HTERT RPE-1 (cell line): Measurements from ENCODE around the gene INPP4B.
"Not testable (repeated sequence)": the region's sequence is repeated elsewhere in the genome, so short reads cannot be mapped to it uniquely, and the experiment has no call there.

Experiments used
- in situ Hi-C: fragments of 300-500 bp; cut with MboI; formaldehyde crosslinking; loops from 4 replicates; pipeline ENCODE4 v1.14.3; 2020; ENCODE audit warnings: low sequenced_read_pairs

The INPP4B gene

DNA sequence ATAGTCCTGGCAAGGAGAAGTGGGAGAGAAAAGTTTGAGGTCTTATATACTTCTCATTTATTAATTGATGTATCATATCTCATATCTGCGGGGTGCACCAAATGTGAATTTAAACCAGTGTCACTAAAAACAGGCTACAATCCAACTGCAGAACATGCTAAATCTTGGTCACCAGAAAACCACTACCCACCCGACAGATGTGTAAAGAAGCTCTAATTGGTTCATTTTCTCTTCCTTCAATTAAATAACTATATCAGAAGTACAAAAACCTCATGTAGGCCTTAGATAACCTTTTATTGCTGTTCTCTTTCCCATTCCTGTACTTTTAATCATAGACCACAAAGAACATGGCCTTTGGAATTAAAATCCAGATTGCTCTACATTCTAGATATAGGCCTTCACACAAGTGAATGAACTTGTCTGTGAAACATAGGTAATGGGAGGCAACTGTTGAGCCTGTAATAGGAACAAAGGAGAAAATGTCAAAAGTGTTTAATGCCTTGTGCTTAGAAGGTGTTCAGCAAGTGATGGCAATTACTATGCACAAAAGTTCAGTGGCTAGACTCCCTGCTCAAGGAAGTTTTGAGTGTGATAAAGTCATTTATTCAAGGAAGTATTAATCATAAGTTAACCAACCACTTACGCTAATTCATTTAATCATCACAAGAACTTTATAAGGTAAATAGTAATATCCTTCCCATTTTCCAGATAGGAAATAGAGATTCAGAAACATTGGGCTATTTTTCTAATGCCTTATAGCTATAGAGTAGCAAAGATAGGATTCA lies 425.6 kb downstream of the INPP4B start:
- in situ Hi-C loops = no loop called here

DNA sequence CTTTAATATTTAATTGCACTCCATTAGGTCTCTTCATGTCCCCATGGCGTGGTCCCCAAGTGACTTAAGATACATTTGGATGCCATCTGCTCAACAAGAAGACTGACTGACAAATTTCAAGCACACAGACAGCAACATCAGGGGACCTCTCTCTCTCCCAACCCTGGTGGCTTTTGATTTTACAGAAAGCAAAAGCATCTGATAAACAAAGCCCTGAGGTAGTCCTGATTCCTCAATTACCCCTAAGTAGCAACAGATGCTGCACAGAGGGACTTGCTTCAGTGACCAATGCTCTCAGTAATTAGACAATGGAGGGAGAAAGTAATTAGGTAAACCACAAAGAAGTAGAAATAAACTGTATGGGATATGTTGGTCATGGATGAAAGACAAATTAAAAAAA lies 426.4 kb downstream of the INPP4B start:
- in situ Hi-C loops = no loop called here

DNA sequence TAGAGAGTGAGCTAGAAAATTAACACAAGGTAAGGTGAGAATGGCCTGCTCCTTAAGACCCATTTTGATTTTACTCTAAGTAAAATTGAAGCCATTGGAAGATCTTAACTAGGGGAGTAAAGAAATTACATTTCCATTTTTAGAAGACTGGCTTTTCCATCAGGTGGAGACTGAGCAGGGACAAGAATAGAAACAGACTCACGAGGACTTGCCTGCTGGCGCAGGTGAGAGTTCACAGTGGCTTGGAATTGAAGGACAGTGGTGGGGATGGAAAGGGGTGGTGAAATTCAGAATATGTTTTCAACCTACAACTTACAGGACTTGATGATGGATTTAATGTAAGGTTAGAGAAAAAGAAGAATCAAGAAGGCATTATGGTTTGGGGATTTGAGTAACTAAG lies 427.4 kb downstream of the INPP4B start:
- in situ Hi-C loops = no loop called here

DNA sequence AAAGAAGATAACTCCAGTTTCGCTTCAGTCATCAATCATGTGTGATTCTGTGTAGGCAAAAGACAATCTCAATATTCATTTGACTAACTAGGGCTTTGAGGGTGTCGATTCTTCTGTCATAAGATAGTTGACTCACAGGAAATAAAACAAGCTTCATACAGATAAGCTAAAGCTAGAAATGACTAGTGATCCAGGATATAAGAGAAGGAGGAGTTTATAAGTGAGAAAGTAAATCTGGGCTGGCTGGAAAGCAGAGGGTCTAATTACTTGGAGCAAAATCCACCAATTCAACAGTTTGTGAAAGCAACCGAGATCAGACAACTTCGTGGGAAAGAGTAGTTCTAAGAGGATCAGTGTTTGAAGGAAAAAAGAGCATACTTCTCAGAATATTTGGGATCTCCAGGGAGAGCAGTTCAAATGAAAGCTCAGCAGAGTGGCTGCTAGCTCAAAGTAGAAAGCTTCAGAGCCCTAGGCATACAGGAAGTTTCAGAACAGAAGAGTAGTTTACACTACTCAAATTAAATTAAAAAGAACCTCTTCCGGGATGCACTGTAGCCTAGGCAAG lies 429.3 kb downstream of the INPP4B start:
- in situ Hi-C loops = no loop called here

DNA sequence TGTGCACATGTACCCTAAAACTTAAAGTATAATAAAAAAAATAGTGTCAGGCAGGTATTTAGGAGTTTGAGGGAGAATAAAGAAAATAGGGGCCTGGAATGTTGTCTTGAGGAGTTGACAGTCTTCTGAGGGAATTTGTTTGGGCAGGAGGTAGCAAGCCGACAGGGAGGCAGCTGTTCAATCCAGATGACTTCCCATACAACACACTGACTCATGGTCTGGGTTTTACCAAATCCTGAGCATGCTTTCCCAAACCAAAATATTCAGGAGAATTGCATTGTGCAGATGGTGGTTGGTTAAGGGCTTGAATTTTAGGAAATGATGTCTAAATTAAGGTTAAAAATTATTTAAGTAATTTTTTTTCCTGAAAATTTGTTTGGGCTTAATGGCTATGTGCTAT lies 430.0 kb downstream of the INPP4B start:
- in situ Hi-C loops = no loop called here

DNA sequence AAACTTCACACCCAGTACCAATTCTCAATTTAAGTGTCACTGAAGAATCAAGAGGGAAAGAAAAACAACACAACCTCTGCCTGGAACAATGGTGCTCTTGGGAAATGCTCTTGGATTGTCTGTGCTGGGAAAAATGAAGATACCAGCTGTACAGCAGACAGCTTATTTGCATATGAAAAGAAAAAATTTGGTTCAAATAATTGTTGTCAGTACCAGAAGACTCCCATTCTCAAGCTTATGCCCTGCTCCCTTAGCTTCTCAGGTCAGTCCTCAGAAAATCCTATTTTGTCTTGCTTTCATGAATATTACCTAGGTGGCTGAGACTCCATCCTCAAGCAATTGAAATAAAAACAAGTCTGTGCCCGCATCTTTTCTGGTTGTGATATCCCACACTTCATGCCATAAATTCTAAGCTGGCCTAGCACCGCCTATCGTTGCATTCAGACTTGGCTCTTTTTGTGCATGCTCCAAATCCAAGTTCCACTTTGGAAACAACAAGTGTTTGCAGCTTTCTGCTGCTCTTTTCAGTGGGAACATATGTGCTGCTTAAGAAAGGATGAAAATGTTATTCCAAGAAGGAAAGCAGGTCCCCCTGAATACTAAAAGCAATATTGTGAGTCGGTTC lies 431.6 kb downstream of the INPP4B start:
- in situ Hi-C loops = no loop called here

DNA sequence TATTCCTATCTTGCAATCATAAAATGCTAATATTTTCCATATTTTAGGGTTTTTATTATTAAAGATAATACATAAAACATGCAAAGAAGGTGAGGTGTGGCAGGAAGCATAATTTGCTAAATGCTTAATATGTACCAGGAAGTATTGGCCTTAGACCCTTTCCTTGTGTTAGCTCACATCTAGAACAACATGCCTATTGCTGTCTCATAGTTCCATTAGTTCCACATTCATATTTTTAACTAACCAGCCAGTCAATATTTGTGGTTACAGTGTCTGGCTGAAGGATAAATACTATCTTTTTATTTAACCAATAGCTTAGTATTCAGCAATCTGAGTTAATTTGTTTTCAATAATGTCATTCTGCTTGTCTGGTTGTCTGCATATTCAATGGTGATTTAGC lies 432.6 kb downstream of the INPP4B start:
- in situ Hi-C loops = no loop called here

DNA sequence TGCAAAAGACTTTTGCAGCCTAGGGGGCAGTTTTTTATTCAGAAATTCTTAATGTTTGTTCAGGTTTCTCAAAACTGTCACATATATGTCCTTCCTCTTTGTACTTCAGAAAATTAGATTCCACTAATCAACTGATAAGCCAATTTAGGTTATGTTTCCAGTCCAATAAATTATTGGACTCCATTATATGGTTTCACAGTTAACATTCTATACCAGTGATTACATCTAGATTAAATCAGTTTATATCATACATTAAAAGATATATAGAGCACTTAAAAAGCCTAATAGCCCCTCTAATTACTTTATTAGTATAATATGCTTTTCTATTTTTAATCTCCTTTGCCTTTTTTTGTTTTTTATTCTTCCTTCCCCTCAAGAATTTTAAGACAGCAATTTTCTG lies 434.1 kb downstream of the INPP4B start:
- in situ Hi-C loops = no loop called here

DNA sequence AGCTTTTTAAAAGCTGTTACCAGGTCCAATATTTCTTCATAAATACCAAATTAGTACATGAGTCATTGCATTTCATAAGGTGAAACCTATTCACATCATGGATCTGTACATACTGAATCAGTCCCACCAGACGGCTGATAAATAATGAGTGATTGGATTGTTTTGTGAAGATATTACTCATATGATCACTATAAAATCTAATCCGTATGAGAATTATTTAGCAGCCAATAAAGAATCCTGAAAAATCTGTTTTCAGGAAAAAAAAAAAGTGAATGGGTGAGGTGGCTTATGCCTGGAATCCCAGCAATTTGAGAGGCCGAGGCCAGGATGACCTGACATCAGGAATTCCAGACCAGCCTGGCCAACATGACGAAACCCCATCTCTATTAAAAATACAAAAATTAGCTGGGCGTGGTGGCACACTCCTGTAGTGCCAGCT lies 438.1 kb downstream of the INPP4B start:
- in situ Hi-C loops = no loop called here

DNA sequence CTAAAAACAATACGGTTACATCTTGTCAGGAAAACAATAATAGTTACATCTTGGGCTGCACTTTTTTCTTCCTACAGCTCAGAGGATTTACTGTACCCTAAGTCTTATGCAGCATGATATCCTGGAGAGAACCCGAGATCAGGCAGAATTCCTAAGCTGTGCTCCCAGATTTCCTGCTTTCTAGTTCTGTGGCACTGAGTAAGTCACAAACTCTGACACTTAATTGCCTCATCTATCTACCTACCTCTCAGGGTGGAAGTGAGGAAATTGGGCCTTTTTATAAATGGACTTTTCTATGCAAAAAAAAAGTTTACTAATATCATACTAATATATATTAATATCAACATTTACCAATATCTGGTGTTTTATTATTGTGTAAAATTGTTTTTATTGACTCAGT lies 438.5 kb downstream of the INPP4B start:
- in situ Hi-C loops = no loop called here

DNA sequence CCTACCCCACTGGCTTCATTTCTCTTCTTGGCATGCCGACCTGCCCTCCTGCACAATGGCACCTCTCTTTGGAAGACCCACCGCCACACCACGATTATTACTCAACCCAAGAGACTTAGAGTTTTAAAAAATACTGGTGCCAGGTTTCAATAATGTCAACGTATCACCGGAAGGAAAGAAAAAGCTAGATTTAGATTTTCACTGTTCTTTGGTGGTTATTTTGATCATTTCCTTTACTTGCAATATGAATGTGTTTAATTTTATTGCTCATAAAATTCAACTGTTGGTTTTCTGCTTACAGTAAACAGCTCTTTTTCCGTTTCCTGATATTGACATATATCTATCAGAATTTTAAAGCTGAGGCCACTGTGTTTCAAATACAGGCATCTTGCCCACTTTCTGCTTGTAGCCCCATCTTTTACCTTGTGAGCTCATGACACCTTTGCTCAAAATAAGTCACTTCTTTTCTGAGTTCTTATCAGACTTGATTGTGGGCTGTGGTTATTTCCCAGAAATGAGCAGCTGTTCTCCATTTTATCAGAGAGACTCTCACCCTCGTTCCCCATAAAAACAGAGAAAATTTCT lies 439.1 kb downstream of the INPP4B start:
- in situ Hi-C loops = no loop called here

DNA sequence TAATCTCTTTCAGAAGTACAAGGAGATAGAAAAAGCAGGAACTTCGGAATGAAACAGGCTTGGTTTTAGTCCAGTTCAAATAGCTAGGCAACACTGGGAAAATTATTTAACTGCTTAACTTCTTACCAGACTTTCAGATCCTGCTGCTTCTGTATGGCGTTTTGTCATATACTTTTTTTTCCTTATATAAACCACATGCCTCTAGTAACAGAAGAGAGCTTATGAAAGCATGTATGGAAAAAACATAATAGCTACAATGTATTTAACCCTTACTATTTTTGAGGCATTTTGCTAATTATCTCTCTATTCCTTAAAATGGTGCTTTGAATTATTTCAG lies 439.6 kb downstream of the INPP4B start:
- in situ Hi-C loops = no loop called here

DNA sequence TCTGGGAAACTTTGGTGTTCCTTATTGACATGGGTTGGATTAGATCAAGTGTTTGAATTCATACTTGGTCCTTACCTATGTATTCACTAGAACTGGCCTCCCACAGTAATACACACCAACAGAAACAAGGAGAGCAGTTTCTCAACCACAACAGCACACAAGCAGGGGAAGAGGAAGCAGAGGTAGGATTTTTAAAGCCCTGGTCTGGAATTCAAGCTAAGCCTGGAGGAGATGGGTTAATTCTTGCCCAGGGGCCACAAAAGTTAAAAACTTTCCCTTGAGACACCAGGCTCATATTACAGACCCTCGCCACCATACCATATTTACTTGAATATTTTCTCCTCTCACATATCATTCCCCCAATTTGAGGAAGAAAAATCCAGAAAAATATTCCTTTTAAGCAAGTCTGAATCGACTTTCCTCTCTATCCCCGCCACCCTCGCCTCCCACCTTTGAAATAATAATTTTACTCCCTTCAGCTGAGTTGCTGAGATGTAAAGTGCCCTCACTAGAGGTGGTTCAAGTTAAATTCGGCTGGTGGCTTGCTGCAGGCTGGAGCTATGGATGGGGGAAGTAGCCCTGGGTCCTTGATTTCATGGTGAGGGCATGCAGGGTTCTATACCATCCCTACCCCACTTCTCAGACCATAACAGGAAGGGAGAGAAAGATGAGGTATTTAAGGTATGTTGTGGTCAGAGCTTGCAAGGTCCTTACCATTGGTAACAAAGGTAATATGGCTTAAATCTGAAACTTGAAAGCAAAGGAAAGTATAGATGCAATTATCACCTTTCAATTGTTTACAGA lies 440.2 kb downstream of the INPP4B start:
- in situ Hi-C loops = no loop called here

DNA sequence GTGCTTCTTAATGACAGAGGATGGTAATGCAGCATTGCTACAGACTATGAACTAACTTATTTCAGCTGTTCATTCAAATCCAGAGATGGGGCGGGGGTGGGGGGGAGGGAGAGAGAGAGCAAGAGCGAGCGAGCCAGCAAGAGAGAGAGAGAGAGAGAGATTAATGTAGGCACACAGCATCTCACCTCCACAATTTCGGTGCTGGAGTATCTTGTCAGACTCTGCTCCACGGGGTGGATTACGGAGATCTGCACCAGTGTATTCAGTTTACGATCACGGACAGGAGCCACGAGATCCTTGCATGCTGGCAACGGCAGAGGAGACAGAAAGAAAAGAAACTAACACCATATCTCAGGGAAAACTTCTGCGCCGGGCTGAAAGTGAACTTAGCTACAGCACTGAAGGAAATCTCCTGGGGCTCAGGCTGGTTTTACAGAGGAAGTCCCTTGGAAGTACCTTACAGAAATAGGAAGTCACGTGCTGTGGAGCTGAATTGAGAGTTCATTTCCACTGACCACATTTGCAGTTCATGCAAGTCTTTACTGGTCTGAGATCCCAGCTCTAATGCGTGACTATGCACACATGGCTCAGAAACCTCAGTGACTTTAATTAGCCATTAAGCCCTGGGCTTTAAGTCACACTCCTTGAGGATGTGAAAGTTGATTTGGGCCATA lies 440.9 kb downstream of the INPP4B start:
- in situ Hi-C loops = no loop called here

DNA sequence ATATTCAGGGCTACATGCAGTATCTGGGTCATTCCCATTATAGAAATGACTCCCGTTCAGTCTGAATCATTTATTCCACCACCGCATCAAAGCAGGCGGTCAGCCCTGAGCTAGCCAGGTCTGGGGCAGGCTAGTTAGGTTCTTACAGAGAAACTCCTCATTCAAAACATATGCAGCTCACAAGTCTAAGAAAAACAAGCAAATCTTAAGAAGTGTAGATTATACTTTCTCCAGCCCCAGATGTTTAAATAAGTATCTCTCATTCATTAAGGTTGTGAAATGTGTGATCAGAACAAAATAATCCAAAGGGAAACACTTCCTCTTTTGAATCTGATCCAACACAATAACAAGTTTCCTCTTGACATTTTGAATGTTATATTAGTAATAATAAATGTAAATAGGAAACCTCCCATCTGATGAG lies 441.9 kb downstream of the INPP4B start:
- in situ Hi-C loops = no loop called here

DNA sequence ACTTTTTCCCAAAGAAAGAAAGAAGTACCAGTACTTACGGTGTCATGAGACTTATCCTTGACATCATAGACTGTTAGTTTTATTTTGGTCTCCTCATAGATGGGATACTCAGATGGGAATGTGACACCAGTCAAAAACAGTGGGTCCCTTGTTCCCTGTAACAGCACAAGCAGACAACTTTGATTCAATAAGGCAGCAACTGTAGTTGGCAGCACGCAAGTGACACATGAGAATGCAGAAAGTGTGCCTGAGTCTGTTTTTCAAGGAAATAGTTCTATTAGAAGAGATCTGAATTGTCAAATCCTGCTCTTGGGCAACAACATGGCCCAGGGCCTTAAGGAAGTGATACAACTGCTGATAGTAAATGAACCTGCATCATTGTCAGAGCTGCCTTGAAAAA lies 443.2 kb downstream of the INPP4B start:
- in situ Hi-C loops = no loop called here

DNA sequence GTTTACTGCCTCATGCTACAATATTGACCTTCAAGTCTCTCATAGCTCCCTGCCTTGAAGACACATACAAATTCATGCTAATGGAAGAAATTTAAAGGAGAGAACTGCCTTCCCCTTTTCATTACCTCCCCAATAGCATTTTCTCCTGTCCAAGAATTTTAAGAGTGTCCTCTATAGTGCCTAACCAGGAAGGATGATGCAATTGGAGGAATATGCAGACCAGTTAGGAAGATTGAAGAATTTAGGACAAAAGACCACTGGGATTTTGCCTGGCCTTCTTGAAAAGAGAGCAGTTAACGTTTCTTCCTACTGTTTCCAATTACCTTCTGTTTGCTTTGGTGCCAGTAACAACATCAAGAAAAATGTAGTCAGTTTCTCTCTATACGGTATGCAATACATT lies 443.9 kb downstream of the INPP4B start:
- in situ Hi-C loops = no loop called here

DNA sequence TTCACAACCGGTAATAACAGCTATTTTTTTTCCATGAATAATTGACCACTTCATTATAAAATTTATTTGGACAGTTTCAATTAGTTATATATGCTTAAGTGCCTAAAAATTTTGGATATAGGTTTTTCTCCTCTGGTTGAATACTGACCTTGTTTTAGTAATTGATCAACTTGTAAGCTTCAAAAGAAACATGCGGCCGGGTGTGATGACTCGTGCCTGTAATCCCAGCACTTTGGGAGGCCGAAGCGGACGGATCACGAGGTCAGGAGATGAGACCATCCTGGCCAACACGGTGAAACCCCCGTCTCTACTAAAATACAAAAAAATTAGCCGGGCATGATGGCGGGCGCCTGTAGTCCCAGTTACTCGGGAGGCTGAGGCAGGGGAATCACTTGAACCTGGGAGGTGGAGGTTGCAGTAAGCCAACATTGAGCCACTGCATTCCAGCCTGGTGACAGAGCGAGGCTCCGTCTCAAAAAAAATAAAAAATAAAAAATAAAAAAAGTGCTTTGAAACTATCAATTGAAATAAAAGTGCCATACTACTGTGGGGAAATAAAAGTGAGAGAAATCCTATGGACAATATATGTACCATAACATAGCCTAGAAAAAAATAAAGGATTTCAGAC lies 448.6 kb downstream of the INPP4B start:
- in situ Hi-C loops = not testable (repeated sequence)

DNA sequence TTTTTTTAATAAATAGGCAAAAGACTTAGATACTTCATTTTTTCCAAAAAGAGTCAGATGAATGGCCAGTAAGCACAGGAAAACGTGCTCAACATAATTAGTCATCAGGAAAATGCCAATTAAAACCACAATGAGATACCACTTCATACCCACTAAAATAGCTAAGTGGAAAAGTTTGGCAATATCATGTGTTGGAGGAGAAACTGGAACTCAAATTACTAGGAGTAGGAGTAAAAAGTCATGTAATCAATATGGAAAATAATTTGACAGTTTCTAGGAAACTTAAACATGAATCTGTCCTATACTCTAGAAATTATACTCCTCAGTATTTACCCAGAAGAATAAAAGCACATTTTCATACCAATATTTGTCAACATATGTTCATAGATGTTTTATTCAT lies 449.8 kb downstream of the INPP4B start:
- in situ Hi-C loops = no loop called here

DNA sequence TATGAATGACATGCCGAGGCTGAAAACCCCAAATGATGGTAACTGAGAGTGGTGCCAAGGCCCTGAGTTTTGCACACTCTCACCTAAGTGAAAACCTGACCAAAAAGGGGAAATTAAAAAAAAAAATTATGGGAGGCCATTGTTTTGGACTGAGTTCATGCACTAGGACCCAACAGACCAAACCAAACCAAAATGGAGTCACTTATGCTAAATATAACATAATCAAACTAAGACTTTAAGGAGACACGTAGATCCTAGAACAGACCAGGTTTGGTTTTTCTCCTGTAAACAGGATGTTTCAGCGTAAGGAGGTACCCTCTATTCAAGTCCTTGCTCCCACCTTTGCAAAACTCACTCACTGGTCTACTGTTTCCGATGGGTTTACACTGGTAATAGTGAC lies 453.0 kb downstream of the INPP4B start:
- in situ Hi-C loops = no loop called here
